AG08395 (cell line): ENCODE data around the gene TSSK6.
A peak's percentile ranks its signal among the peaks of the same experiment; 100 is the strongest.

Source experiments
- DNase-seq: peaks from one replicate; pipeline ENCODE4 v3.0.0; 2012; ENCODE audit warnings: mixed read lengths, low spot score

Gene TSSK6

DNA sequence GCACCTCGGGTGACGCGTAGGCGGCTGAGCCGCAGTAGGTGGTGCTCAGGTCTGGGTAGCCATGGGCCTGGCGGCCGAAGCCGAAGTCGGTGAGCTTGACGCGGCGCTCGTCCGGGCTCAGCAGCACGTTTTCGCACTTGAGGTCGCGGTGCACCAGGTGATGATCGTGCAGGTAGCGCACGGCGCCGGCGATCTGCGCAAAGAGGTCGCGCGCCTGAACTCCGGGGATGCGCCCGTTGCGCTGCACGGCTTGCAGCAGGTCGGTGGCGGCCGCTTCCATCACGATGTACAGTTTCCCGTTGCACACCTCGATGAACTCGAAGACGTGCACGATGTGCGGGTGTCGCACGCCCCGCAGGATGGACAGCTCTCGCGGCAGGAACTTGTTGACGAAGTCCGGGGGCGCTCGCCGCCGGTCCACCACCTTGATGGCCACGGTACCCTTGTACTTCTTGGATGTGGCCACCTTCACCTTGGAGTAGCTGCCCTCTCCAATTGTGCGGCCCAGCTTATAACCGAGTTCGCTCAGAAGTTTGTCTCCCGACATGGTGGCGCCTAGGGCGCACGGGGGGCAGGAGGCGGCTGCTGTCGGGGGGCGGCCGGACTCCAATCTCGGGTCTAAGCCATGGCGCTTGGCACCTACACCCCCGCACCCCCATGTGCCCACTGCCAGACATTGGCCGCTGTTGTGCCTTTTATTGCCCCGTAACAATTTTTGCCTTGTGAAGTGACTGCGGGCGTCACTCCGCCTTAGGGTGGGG, at the start of gene TSSK6:
TSS of gene TSSK6 (minus strand) at position 668 of the 761 bp plus-strand sequence. CDS start at position 547, 121 bp downstream.
- DNase-seq: no peak

DNA sequence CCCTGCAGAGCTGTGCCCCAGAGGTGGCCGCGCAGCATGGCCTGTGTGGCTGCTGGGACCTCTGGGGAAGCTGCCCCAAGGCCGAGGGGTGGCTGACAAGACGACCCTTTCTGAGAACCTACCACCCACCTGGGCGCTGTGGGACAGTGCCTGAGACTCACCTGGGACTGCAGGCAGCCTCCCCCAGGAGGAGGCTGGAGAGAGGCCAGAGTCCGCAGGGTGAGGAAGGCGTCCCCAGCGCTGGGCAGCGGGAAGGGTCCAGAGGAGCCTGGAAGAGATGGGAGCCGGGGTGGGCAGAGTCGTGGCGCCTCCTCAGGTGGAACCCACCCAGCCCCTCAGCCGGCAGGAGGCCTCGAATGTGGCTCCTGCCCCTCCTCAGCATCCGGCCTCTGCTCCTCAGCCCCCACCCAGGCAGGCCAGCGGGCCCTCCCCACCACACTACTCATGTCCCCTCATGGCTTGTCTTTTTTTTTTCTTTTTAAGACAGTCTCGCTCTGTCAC, 48.0 kb upstream of the TSSK6 start:
- DNase-seq: no peak

- no peak for DNase-seq
These were observed 47.5 kb upstream of the TSSK6 start for GRCh38 chr19:19562665-19563347.

DNA sequence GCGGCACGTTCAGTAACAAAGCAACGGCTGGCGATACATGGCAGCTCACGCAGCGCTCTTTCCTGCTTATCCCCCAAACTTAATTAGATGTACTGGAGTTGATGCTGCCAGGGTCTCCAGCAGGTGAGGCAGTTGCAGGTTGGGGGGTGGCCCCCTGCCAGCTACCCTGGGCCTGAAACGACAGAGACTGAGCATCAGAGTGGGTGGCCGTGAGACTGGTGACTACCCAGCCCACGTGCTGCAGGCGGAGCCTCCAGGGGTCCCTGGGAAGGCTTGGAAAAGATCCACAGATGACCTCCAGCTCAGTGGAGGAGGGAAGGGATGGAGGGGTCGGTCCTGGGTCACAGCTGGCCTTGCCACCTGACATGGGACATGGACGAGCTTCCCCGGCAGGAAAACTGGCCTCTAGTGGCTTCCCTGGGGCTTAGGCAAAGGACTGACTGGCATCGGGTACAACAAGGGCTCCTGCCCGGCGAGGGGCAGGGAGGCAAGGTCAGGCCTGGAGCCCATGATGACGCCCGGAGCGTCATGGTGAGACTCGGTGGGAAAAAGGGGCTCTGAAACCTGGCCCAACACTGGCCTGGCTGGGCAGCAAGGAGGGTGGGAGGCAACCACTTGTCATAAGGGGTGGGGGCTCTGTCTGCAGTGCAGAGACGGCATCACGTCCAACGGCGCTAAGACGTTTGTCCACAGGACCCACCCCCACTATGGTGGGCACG, 46.8 kb upstream of the TSSK6 start:
- DNase-seq: no peak

DNA sequence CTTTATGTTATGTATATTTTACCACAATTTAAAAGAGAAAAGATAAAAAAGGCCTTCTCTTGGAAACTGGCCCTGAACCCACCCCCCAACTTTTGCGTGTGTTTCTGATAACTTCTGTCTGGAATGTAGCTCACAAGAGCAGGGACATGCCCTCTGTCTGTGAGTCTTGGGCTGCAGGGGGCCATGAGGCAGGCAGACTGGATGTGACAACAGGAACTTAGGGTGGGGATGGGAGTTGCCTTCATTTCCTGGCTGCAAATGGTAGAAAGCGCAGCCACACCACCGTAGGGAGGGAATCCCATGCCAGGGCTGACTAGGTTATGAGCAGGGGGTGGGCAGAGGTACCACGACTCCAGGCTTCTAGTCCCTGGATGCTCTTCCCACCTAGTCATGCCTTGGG, 44.6 kb upstream of the TSSK6 start:
- DNase-seq: no peak

DNA sequence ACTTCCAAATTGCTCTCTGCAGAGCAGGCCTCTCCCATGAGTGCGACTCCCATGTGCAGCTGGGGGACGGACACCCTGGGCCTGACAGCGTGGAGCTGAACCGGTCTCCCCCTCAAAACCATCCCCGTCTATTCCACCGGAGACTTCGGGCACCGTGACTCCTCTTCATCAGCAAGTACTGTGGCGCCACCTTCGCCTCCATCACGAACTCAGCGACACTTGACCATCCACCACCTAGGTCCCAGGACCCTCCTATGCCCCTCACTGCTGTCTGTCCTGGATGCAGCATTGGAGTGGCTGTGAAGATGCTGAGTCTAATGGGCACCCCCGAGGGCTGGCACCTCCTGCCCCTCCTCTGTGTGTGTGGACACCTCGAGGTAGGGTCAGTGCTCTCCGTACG, 43.3 kb upstream of the TSSK6 start:
- no peak for DNase-seq

- DNase-seq: no peak
These were observed 42.7 kb upstream of the TSSK6 start for GRCh38 chr19:19558055-19558454.

- DNase-seq: peak; percentile 74
These were observed 39.0 kb upstream of the TSSK6 start for GRCh38 chr19:19554074-19555023.

GRCh38 chr19:19553670-19554069, 38.3 kb upstream of the TSSK6 start:
- DNase-seq: no peak

- DNase-seq: peak; percentile 73
These were observed 37.5 kb upstream of the TSSK6 start for GRCh38 chr19:19552798-19553197.

GRCh38 chr19:19551853-19552192, 36.5 kb upstream of the TSSK6 start:
- peak; percentile 48 for DNase-seq

GRCh38 chr19:19550972-19551852, 35.9 kb upstream of the TSSK6 start:
- no peak for DNase-seq

DNA sequence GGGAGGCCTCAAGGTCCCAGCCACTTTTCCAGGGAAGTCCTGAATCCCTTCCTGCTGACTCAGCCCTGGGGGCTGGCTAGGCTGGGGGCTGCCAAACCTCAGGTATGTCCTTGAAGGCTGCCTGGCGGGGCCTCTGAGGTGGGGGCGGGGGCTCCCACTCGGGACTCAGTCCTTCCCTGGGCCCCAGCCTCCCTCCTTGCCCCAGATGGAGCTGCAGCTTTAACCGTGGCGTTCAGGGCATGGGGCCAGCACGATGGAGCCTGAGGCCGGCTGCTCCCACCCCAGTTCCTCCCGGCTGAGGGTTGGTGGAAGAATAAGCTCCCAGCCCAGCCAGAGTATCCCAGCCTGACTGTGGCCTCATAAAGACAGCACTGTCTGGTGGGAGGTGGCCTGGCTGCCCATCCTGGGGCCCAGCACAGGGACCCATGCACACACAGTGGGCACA, 35.2 kb upstream of the TSSK6 start:
- DNase-seq: peak; percentile 40

DNA sequence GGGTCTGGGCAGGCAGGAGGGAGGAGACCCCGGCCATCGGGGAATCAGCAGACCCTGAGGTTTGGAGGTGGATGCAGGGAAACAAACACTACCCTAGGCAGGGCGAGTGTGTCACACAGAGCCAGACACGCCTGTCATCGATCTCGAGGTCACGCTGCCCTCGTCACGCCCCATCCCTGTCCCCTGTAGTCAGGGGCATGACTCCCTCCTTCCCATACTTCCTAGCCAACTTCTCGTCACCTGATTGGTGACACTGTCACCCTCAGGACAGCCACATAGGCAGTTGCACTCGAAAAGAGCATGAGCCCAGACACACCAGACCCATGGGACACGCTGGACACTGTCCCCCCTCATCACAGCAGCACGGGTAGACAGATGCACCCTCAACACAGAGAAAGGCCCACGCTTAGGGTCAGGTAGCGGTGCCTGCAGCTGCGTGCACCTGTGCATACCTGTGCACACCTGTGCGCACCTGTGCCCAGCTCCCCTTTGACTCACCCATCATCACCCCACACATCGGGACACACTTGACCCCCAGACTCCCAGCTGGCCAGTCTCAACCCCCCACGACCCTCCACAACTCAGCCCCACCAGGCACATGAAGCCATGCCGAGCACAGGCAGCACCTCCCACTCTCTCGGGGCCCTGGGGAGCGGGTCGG, 34.6 kb upstream of the TSSK6 start:
- DNase-seq: no peak

- DNase-seq: no peak
These were observed 33.8 kb upstream of the TSSK6 start for GRCh38 chr19:19548915-19549759.

GRCh38 chr19:19547674-19548336, 32.5 kb upstream of the TSSK6 start:
- DNase-seq: no peak

- no peak for DNase-seq
These were observed 31.4 kb upstream of the TSSK6 start for GRCh38 chr19:19546751-19547162.

DNA sequence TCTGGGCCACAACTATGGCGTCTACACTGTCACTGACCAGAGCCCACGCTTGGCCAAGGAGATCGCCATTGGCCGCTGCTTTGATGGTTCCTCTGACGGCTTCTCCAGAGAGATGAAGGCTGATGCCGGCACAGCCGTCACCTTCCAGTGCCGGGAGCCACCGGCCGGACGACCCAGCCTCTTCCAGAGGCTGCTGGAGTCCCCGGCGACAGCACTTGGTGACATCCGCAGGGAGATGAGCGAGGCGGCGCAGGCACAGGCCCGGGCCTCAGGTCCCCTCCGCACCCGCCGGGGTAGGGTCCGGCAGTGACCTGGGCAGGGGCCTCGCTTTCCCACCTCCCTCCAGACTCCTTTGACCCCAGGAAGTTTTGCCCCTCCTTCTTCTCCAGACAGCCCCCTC, 30.4 kb upstream of the TSSK6 start:
- DNase-seq: no peak
